VCaP (cell line): Measurements from ENCODE around the gene ADD1.

Experiments
- H3K27ac ChIP-seq: fragments of 450-650 bp; 2 replicates; pipeline ENCODE4 v1.5.1; 2017
- CTCF ChIP-seq: fragments of 450-650 bp; conservative IDR thresholded peaks from 2 replicates; pipeline ENCODE4 v1.5.1; 2017; ENCODE audit warnings: mild to moderate bottlenecking, moderate library complexity

ADD1 gene

GRCh38 chr4:2847302-2847871, 3.7 kb downstream of the ADD1 start:
- no peak for TF ChIP-seq CTCF
- H3K27ac ChIP-seq: no peak overlapping the region

- TF ChIP-seq CTCF: no peak
- no peak overlapping the region for H3K27ac ChIP-seq
Observed at GRCh38 chr4:2848449-2848848, 4.8 kb downstream of the ADD1 start.

- peak overlapping the region; percentile 10; the same call in 1 of the 2 replicates for H3K27ac ChIP-seq
- TF ChIP-seq CTCF: 0 out of 2 replicates have a peak, but pooled peaks have one; percentile 36
Observed at GRCh38 chr4:2849267-2850152, 5.9 kb downstream of the ADD1 start.

GRCh38 chr4:2850966-2851798, 7.5 kb downstream of the ADD1 start:
- H3K27ac ChIP-seq: no peak overlapping the region
- TF ChIP-seq CTCF: no peak

GRCh38 chr4:2852481-2852921, 8.9 kb downstream of the ADD1 start:
- no peak for TF ChIP-seq CTCF
- H3K27ac ChIP-seq: 0 out of 2 replicates have a peak overlapping the region, but pooled peaks have one; percentile 8

- no peak overlapping the region for H3K27ac ChIP-seq
Observed at GRCh38 chr4:2855584-2855983, 11.9 kb downstream of the ADD1 start.

More at GRCh38 chr4:2855584-2855983, 11.9 kb downstream of the ADD1 start:
- TF ChIP-seq CTCF: no peak
